SK-N-SH (cell line): ENCODE results near the gene KMT2A.

Experiments
- EZH2phosphoT487 ChIP-seq: fragments of 200-600 bp; sonication (generic); IDR thresholded peaks from 2 replicates; pipeline ENCODE4 v1.6.1; 2017; ENCODE audit warnings: low read depth, mixed run types, mild to moderate bottlenecking, antibody characterized with exemption, moderate library complexity, borderline replicate concordance
- MXI1 ChIP-seq: IDR thresholded peaks from 2 replicates; pipeline ENCODE4 v1.6.1; 2012; ENCODE audit warnings: mild to moderate bottlenecking, low read depth, low read length, improper control_type of control experiment
- POLR2AphosphoS5 ChIP-seq: IDR thresholded peaks from 2 replicates; pipeline ENCODE4 v1.6.1; 2012; ENCODE audit warnings: low read depth, low read length
- TF ChIP-seq, protein P1 (sequence below): fragments of 200-600 bp; sonication (generic); IDR thresholded peaks from 2 replicates; pipeline ENCODE4 v1.6.1; 2017; ENCODE audit warnings: antibody characterized with exemption, mild to moderate bottlenecking, moderate library complexity
- TF ChIP-seq, protein P2 (sequence below): IDR thresholded peaks from 2 replicates; pipeline ENCODE4 v1.6.1; 2012; ENCODE audit warnings: mild to moderate bottlenecking, low read depth, low read length, moderate library complexity

DNA sequence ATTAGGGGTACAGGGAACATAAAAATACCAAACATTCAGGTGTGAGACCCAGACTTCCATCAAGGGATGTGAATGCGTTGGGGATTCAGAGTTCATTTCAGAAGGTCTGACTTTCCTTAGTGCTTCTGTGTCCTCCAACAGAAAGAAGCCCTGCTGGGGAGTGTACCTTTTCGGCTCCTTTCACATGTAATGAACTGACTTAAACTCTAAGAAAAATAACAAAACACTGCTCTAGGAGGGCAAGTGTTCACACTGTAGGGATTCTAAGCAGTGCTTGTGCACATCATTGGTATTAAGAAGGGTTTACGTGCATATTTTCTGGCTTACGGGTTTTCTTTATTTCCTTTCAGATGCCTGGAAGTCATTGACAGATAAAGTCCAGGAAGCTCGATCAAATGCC is 75.3 kb downstream of the KMT2A start:
- TF ChIP-seq, protein P1, sequence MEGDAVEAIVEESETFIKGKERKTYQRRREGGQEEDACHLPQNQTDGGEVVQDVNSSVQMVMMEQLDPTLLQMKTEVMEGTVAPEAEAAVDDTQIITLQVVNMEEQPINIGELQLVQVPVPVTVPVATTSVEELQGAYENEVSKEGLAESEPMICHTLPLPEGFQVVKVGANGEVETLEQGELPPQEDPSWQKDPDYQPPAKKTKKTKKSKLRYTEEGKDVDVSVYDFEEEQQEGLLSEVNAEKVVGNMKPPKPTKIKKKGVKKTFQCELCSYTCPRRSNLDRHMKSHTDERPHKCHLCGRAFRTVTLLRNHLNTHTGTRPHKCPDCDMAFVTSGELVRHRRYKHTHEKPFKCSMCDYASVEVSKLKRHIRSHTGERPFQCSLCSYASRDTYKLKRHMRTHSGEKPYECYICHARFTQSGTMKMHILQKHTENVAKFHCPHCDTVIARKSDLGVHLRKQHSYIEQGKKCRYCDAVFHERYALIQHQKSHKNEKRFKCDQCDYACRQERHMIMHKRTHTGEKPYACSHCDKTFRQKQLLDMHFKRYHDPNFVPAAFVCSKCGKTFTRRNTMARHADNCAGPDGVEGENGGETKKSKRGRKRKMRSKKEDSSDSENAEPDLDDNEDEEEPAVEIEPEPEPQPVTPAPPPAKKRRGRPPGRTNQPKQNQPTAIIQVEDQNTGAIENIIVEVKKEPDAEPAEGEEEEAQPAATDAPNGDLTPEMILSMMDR = no peak
- TF ChIP-seq, protein P2, sequence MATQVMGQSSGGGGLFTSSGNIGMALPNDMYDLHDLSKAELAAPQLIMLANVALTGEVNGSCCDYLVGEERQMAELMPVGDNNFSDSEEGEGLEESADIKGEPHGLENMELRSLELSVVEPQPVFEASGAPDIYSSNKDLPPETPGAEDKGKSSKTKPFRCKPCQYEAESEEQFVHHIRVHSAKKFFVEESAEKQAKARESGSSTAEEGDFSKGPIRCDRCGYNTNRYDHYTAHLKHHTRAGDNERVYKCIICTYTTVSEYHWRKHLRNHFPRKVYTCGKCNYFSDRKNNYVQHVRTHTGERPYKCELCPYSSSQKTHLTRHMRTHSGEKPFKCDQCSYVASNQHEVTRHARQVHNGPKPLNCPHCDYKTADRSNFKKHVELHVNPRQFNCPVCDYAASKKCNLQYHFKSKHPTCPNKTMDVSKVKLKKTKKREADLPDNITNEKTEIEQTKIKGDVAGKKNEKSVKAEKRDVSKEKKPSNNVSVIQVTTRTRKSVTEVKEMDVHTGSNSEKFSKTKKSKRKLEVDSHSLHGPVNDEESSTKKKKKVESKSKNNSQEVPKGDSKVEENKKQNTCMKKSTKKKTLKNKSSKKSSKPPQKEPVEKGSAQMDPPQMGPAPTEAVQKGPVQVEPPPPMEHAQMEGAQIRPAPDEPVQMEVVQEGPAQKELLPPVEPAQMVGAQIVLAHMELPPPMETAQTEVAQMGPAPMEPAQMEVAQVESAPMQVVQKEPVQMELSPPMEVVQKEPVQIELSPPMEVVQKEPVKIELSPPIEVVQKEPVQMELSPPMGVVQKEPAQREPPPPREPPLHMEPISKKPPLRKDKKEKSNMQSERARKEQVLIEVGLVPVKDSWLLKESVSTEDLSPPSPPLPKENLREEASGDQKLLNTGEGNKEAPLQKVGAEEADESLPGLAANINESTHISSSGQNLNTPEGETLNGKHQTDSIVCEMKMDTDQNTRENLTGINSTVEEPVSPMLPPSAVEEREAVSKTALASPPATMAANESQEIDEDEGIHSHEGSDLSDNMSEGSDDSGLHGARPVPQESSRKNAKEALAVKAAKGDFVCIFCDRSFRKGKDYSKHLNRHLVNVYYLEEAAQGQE = no peak
- TF ChIP-seq MXI1 = no peak
- TF ChIP-seq EZH2phosphoT487 = no peak
- TF ChIP-seq POLR2AphosphoS5 = no peak
